HG02981 (cell line): ENCODE data around the gene JMJD7.

ENCODE experiments used
- ATAC-seq: cut with Tn5 transposase; IDR thresholded peaks from one replicate; pipeline ENCODE4 v1.9.1; 2021; ENCODE audit warnings: mild to moderate bottlenecking, moderate library complexity; ENCODE audit not compliant: unreplicated experiment

The JMJD7 gene

GRCh38 chr15:41842229-41842628 lies 14.3 kb downstream of the JMJD7 start:
- no peak for ATAC-seq

- ATAC-seq, result no peak
Observed at GRCh38 chr15:41843571-41843970, 15.7 kb downstream of the JMJD7 start.

GRCh38 chr15:41844814-41845213 lies 16.9 kb downstream of the JMJD7 start:
- no peak for ATAC-seq

- ATAC-seq, result no peak
Observed at GRCh38 chr15:41847206-41847605, 19.3 kb downstream of the JMJD7 start.

- no peak for ATAC-seq
Observed at GRCh38 chr15:41847981-41848380, 20.1 kb downstream of the JMJD7 start.

- ATAC-seq, result no peak
Observed at GRCh38 chr15:41848631-41849030, 20.7 kb downstream of the JMJD7 start.

- no peak for ATAC-seq
Observed at GRCh38 chr15:41849204-41849603, 21.3 kb downstream of the JMJD7 start.

- ATAC-seq, result no peak
Observed at GRCh38 chr15:41849861-41850260, 22.0 kb downstream of the JMJD7 start.

- ATAC-seq, result no peak
Observed at GRCh38 chr15:41850482-41851166, 22.7 kb downstream of the JMJD7 start.

- no peak for ATAC-seq
Observed at GRCh38 chr15:41851167-41851523, 23.3 kb downstream of the JMJD7 start.

- ATAC-seq, result no peak
Observed at GRCh38 chr15:41851755-41852370, 24.0 kb downstream of the JMJD7 start.

GRCh38 chr15:41852736-41853590 lies 25.1 kb downstream of the JMJD7 start:
- no peak for ATAC-seq

- no peak for ATAC-seq
Observed at GRCh38 chr15:41853831-41854230, 25.9 kb downstream of the JMJD7 start.

- no peak for ATAC-seq
Observed at GRCh38 chr15:41854443-41854842, 26.6 kb downstream of the JMJD7 start.

- no peak for ATAC-seq
Observed at GRCh38 chr15:41855261-41855961, 27.5 kb downstream of the JMJD7 start.

- no peak for ATAC-seq
Observed at GRCh38 chr15:41856262-41856661, 28.4 kb downstream of the JMJD7 start.

GRCh38 chr15:41856716-41857115 lies 28.8 kb downstream of the JMJD7 start:
- ATAC-seq, result no peak

- ATAC-seq, result no peak
Observed at GRCh38 chr15:41857316-41857715, 29.4 kb downstream of the JMJD7 start.

GRCh38 chr15:41858756-41859155 lies 30.9 kb downstream of the JMJD7 start:
- no peak for ATAC-seq

- ATAC-seq, result no peak
Observed at GRCh38 chr15:41860049-41860828, 32.3 kb downstream of the JMJD7 start.
